ENCODE measurements around the gene ZC3H18.

DNA sequence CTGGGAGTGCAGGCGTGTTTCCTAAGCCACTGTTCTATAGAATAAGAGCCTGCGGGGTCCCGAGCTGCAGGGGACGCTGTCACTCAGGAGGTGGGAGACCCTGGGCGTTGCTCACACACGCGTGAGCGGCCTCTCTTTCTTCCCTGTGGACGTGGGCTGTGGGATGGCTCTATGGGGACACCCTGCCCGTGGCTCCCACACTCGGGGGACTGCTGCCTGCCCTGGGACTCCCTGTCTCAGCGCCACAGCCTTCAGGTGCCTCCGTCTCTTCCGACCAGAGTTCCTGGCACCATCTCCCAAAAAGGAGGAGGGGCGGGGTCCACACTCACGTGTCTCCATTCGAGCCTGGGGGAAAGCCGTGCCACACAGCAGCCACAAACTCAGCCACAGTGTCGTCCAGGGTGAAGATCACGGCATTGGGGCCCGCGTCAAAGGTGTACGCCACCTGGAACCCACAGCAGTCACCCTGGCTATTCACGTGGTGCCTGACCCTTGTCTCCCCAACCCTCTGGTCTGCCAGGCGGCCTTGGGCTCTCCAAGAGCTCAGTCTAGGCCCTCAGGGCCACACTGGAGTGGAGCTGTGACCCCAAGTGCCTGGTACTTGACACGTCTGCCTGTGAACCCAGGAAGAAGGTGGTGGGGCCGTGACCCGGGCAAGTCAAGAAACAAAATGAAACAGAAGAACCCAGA is 84.3 kb downstream of the ZC3H18 start:
- no peak for TF ChIP-seq CTCF (IDR thresholded peaks at IDR 0.05 in 2 of 3, conservative IDR thresholded peaks at IDR 0.05 in 1 of 3; ENCODE audit: borderline replicate concordance in 1 of 3, insufficient read depth in 1 of 3, low read depth in 2 of 3, low read length in 2 of 3)
- TF ChIP-seq, protein P1, sequence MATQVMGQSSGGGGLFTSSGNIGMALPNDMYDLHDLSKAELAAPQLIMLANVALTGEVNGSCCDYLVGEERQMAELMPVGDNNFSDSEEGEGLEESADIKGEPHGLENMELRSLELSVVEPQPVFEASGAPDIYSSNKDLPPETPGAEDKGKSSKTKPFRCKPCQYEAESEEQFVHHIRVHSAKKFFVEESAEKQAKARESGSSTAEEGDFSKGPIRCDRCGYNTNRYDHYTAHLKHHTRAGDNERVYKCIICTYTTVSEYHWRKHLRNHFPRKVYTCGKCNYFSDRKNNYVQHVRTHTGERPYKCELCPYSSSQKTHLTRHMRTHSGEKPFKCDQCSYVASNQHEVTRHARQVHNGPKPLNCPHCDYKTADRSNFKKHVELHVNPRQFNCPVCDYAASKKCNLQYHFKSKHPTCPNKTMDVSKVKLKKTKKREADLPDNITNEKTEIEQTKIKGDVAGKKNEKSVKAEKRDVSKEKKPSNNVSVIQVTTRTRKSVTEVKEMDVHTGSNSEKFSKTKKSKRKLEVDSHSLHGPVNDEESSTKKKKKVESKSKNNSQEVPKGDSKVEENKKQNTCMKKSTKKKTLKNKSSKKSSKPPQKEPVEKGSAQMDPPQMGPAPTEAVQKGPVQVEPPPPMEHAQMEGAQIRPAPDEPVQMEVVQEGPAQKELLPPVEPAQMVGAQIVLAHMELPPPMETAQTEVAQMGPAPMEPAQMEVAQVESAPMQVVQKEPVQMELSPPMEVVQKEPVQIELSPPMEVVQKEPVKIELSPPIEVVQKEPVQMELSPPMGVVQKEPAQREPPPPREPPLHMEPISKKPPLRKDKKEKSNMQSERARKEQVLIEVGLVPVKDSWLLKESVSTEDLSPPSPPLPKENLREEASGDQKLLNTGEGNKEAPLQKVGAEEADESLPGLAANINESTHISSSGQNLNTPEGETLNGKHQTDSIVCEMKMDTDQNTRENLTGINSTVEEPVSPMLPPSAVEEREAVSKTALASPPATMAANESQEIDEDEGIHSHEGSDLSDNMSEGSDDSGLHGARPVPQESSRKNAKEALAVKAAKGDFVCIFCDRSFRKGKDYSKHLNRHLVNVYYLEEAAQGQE (IDR thresholded peaks at IDR 0.05; ENCODE audit: low read depth), result no peak
- TF ChIP-seq POLR2A (IDR thresholded peaks at IDR 0.05; ENCODE audit: borderline replicate concordance, extremely low read depth, insufficient read depth, insufficient read length), result no peak
- TF ChIP-seq YY1 (IDR thresholded peaks at IDR 0.05; ENCODE audit: extremely low read depth, insufficient replicate concordance, low read depth, low read length), result no peak
- TF ChIP-seq SP1 (IDR thresholded peaks at IDR 0.05; ENCODE audit: low read depth), result no peak
- no peak for TF ChIP-seq RAD21 (IDR thresholded peaks at IDR 0.05; ENCODE audit: low read depth)
- no peak for TF ChIP-seq JUND (IDR thresholded peaks at IDR 0.05)
- no peak for TF ChIP-seq CBX3 (IDR thresholded peaks at IDR 0.05; ENCODE audit: low read depth)
- TF ChIP-seq, protein P2, sequence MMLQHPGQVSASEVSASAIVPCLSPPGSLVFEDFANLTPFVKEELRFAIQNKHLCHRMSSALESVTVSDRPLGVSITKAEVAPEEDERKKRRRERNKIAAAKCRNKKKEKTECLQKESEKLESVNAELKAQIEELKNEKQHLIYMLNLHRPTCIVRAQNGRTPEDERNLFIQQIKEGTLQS (IDR thresholded peaks at IDR 0.05), result no peak
- no peak for TF ChIP-seq POLR2AphosphoS5 (IDR thresholded peaks at IDR 0.05; ENCODE audit: low read depth, low read length)
